Activated CD4-positive, alpha-beta T cell treated with anti-CD3 and anti-CD28 coated beads for 36 hours (primary cell): ENCODE results near the gene NCOA1. TPM values are rescaled to one million over a fixed set of nuclear protein-coding genes. Genes with fewer than 3 reads are reported as not detected.
"Not testable (repeated sequence)": the region's sequence is repeated elsewhere in the genome, so short reads cannot be mapped to it uniquely, and the experiment has no call there.

Source experiments
- ATAC-seq: fragments of 200-7000 bp; cut with Tn5 transposase; one replicate; pipeline ENCODE4 v1.10.0; 2021; ENCODE audit warnings: mild to moderate bottlenecking, moderate library complexity
- CTCF ChIA-PET: fragments of 350-600 bp; sonication (Branson Sonifier 250); formaldehyde crosslinking; loops from one replicate; lab custom pipeline; 2021; ENCODE audit warnings: antibody characterized with exemption; lab: Charles Lee
- POLR2A ChIA-PET: fragments of 350-600 bp; sonication (Branson Sonifier 250); formaldehyde crosslinking; loops from one replicate; lab custom pipeline; 2021; ENCODE audit warnings: antibody characterized with exemption, inconsistent platforms; lab: Charles Lee
- DNase-seq: peaks from one replicate; pipeline ENCODE4 v3.0.0-alpha.2; 2020
- H3K27ac Mint-ChIP-seq: one replicate; pipeline ENCODE4 v1.8.0; 2021; ENCODE audit warnings: mixed read lengths
- H3K27me3 Mint-ChIP-seq: one replicate; pipeline ENCODE4 v1.8.0; 2021; ENCODE audit warnings: mixed read lengths
- H3K36me3 Mint-ChIP-seq: one replicate; pipeline ENCODE4 v1.8.0; 2021; ENCODE audit warnings: low read depth, mixed read lengths
- H3K4me1 Mint-ChIP-seq: one replicate; pipeline ENCODE4 v1.8.0; 2021; ENCODE audit warnings: mixed read lengths
- H3K4me3 Mint-ChIP-seq: one replicate; pipeline ENCODE4 v1.8.0; 2021; ENCODE audit warnings: mild to moderate bottlenecking, moderate library complexity, mixed read lengths
- H3K9me3 Mint-ChIP-seq: one replicate; pipeline ENCODE4 v1.8.0; 2021; ENCODE audit warnings: low read depth, mixed read lengths
- intact Hi-C, 2 experiments: fragments of 100-400 bp; cut with DNase I in 1 of 2; cut with micrococcal nuclease in 1 of 2; formaldehyde crosslinking; loops; one replicate each; pipeline versions ENCODE4 v1.14.2 to v1.15.1; 2022 to 2024; cut with DNase I, micrococcal nuclease
- total RNA-seq, 2 experiments: library from RNA; stranded (reverse); gene quantifications; one replicate each; pipeline ENCODE4 v1.2.3, GENCODE V29; 2021

NCOA1 gene
- total RNA-seq, 2 experiments from 2014 or later: 20.6 to 29.3 TPM

DNA sequence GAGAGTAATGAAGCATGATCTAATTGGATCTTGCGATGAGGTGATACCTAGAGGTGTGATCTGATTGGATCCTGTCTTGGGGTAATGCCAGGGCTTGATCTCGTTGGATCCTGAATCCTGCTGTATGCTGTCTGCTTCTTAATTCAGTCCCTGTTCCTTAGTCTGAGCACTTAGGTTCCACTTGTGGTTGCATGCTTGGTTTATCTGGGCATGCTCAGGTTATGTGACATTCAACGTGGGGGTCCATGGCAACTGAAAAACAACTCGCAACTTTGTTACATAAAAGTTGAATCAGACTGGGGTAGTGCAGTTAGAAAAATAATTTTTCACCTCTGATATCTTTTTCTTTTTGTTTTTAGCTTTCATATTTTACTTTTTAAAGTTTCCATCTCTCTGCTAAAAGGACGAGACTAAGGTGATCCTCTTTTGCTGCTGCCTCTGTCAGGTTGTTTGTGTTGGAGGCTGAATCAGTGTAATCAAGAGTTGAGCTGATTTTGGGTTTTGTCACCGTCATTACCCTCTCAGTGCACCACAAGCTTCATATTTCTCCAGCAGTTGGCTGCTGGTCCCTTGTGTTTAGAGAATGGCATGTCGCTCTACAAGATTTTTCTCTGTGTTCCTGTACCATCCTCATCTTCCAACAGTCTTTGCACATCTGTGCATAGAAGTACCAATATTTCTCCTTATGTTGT, 67.9 kb downstream of the NCOA1 start:
- H3K36me3 Mint-ChIP-seq: peaks cover 47% of the 10 kb centered on the region
- H3K27me3 Mint-ChIP-seq: no peaks in the 10 kb centered on the region
- H3K4me1 Mint-ChIP-seq: peaks cover 20% of the 10 kb centered on the region
- POLR2A ChIA-PET: no interaction called here
- no peak overlapping the region for H3K27ac Mint-ChIP-seq
- CTCF ChIA-PET: interaction anchor here (0.8 kb wide), 1 partner anchor 38 kb away, joined by 6 read pairs; no protein-coding TSS in a partner anchor
- no peak overlapping the region for H3K4me3 Mint-ChIP-seq
- ATAC-seq: no peak
- peaks cover 15% of the 10 kb centered on the region for H3K9me3 Mint-ChIP-seq
- intact Hi-C loops: loop anchor here in 1 of 2 experiments (10.0 kb wide), 1 partner anchor 546 kb away; no protein-coding TSS in a partner anchor
- no peak for DNase-seq

DNA sequence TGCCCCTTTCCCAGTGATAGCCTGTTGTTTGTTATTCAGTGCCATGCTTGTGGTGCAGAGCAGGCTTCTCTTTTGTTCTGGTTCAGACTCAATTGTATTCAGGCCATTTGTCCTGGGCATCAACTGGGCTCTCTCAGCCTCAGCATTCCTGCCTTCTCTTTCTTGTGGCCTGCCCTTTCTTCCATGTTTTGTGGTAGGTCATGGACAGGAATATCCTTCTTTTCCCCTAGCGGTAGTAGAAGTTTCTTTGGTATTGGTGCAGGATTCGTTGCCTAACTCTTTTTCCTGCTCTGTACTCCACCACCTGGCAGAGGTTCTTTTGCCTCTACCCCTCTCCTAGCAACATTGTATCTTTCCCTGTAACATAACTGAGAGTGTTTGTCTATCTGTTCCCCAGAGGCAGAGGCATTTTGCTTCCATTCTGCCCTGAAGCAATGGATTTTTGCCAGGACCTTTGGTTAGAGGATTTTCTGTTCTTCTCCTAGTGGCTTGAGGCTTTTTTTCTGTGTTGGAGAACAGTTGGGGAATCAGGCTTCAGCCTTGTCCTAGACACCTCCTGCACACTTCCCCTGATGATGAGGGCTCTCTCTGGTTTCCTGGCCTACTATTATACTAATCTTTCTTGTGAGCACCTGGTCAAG, 68.5 kb downstream of the NCOA1 start:
- Mint-ChIP-seq H3K4me3 (no peak overlapping the region), H3K36me3 (peaks cover 46% of the 10 kb centered on the region), H3K27me3 (no peaks in the 10 kb centered on the region), H3K27ac (no peak overlapping the region), H3K9me3 (peaks cover 14% of the 10 kb centered on the region), H3K4me1 (peaks cover 21% of the 10 kb centered on the region)
- CTCF ChIA-PET: interaction anchor here (0.8 to 0.9 kb wide), 2 partner anchors 9 to 39 kb away, joined by 4 to 6 read pairs; no protein-coding TSS in a partner anchor
- ATAC-seq (no peak), DNase-seq (no peak)
- intact Hi-C loops: loop anchor here in 1 of 2 experiments (10.0 kb wide), 1 partner anchor 545 kb away; no protein-coding TSS in a partner anchor
- POLR2A ChIA-PET: no interaction called here

GRCh38 chr2:24565537-24565936, 74.5 kb downstream of the NCOA1 start:
- no peak overlapping the region for H3K4me3 Mint-ChIP-seq
- DNase-seq: no peak
- ChIA-PET POLR2A (interaction anchor here (0.6 kb wide), 1 partner anchor 1202 kb away, joined by 3 read pairs; no protein-coding TSS in a partner anchor), CTCF (no interaction called here)
- no peak for ATAC-seq
- H3K36me3 Mint-ChIP-seq: peaks cover 43% of the 10 kb centered on the region
- H3K27ac Mint-ChIP-seq: no peak overlapping the region
- intact Hi-C loops: no loop called here
- no peaks in the 10 kb centered on the region for H3K27me3 Mint-ChIP-seq
- H3K9me3 Mint-ChIP-seq: peaks cover 7% of the 10 kb centered on the region
- peaks cover 31% of the 10 kb centered on the region for H3K4me1 Mint-ChIP-seq

- ATAC-seq (no peak), DNase-seq (no peak)
- ChIA-PET CTCF (no interaction called here), POLR2A (interaction anchor here (0.6 kb wide), 1 partner anchor 26 kb away, joined by 3 read pairs; no protein-coding TSS in a partner anchor)
- peaks cover 7% of the 10 kb centered on the region for H3K9me3 Mint-ChIP-seq
- H3K36me3 Mint-ChIP-seq: peaks cover 44% of the 10 kb centered on the region
- intact Hi-C loops: no loop called here
- H3K27me3 Mint-ChIP-seq: no peaks in the 10 kb centered on the region
- peaks cover 34% of the 10 kb centered on the region for H3K4me1 Mint-ChIP-seq
- no peak overlapping the region for H3K4me3 Mint-ChIP-seq
- H3K27ac Mint-ChIP-seq: no peak overlapping the region
These were observed 75.2 kb downstream of the NCOA1 start for GRCh38 chr2:24566209-24566608.

GRCh38 chr2:24566630-24567029, 75.6 kb downstream of the NCOA1 start:
- CTCF ChIA-PET: no interaction called here
- Mint-ChIP-seq H3K36me3 (peaks cover 44% of the 10 kb centered on the region), H3K4me3 (no peak overlapping the region), H3K27me3 (no peaks in the 10 kb centered on the region), H3K4me1 (peaks cover 34% of the 10 kb centered on the region), H3K9me3 (peaks cover 7% of the 10 kb centered on the region), H3K27ac (no peak overlapping the region)
- POLR2A ChIA-PET: interaction anchor here (0.6 kb wide), 1 partner anchor 25 kb away, joined by 3 read pairs; no protein-coding TSS in a partner anchor
- intact Hi-C loops: no loop called here
- DNase-seq (no peak), ATAC-seq (no peak)

- H3K4me3 Mint-ChIP-seq: no peak overlapping the region
- ChIA-PET CTCF (interaction anchor here (0.9 kb wide), 1 partner anchor 47 kb away, joined by 3 read pairs; no protein-coding TSS in a partner anchor), POLR2A (no interaction called here)
- peaks cover 35% of the 10 kb centered on the region for H3K36me3 Mint-ChIP-seq
- no peaks in the 10 kb centered on the region for H3K27me3 Mint-ChIP-seq
- H3K27ac Mint-ChIP-seq: no peak overlapping the region
- intact Hi-C loops: no loop called here
- H3K4me1 Mint-ChIP-seq: peaks cover 43% of the 10 kb centered on the region
- no peak for ATAC-seq
- peaks cover 7% of the 10 kb centered on the region for H3K9me3 Mint-ChIP-seq
- no peak for DNase-seq
These were observed 77.5 kb downstream of the NCOA1 start for GRCh38 chr2:24568551-24568950.

- H3K4me1 Mint-ChIP-seq: peaks cover 44% of the 10 kb centered on the region
- intact Hi-C loops, H3K27me3 Mint-ChIP-seq, H3K4me3 Mint-ChIP-seq, H3K27ac Mint-ChIP-seq, ATAC-seq, DNase-seq, POLR2A ChIA-PET, H3K9me3 Mint-ChIP-seq: not testable (repeated sequence)
- peaks cover 30% of the 10 kb centered on the region for H3K36me3 Mint-ChIP-seq
- CTCF ChIA-PET: interaction anchor here (0.7 kb wide), 1 partner anchor 58 kb away, joined by 6 read pairs; no protein-coding TSS in a partner anchor
These were observed 78.5 kb downstream of the NCOA1 start for GRCh38 chr2:24569565-24569964.

DNA sequence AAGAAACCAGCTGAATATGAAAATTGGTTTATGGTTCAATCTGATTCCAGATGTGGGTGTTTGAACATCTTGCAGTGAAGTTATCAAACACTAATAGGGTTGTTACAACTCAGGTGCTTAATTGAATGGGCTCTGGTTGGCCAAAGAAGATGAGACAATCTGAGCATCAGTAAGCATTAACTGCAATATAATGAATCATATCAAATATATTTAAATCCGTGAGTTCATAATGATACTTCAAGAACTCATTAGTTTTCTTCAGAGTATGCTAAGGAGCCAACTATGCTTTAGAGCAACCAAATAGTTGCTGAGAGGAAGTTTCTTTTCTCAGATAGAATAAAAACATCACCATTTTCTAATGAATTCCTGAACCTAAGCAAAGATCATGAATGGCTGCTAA, 79.2 kb downstream of the NCOA1 start:
- no peaks in the 10 kb centered on the region for H3K27me3 Mint-ChIP-seq
- H3K9me3 Mint-ChIP-seq: peaks cover 4% of the 10 kb centered on the region
- ChIA-PET POLR2A (no interaction called here), CTCF (interaction anchor here (0.7 kb wide), 1 partner anchor 58 kb away, joined by 6 read pairs; no protein-coding TSS in a partner anchor)
- H3K4me1 Mint-ChIP-seq: peaks cover 51% of the 10 kb centered on the region
- intact Hi-C loops: no loop called here
- no peak overlapping the region for H3K27ac Mint-ChIP-seq
- peaks cover 28% of the 10 kb centered on the region for H3K36me3 Mint-ChIP-seq
- DNase-seq (no peak), ATAC-seq (no peak)
- no peak overlapping the region for H3K4me3 Mint-ChIP-seq

GRCh38 chr2:24571828-24572442, 80.9 kb downstream of the NCOA1 start:
- Mint-ChIP-seq H3K27me3 (no peaks in the 10 kb centered on the region), H3K4me1 (peaks cover 64% of the 10 kb centered on the region), H3K36me3 (peaks cover 15% of the 10 kb centered on the region), H3K27ac (peak overlapping the region; percentile 38), H3K4me3 (no peak overlapping the region), H3K9me3 (no peaks in the 10 kb centered on the region)
- ChIA-PET CTCF (interaction anchor here (1.2 kb wide), 1 partner anchor 33 kb away, joined by 4 read pairs; no protein-coding TSS in a partner anchor), POLR2A (no interaction called here)
- DNase-seq: no peak
- intact Hi-C loops: no loop called here
- ATAC-seq: peak; percentile 52

DNA sequence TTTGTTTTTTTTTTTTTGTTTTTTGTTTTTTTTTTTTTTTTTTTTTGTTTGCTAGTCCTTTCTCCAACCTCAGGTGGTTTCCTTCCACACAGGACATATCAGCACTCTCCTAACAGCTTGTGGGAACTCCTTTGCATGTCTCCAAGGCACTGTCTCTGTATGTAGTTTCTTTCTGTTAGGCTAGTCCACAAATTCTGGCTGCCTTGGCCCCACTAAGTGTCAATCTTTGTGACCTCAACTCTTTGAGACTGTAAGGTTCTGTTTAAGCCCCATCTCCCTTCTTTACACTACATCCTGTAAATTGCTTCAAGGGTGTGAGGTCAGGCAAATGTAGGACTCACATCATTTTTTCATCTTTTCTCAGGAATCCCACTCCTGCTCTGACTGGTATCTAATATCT, 85.1 kb downstream of the NCOA1 start:
- H3K9me3 Mint-ChIP-seq: no peaks in the 10 kb centered on the region
- peaks cover 13% of the 10 kb centered on the region for H3K36me3 Mint-ChIP-seq
- H3K4me1 Mint-ChIP-seq: peaks cover 78% of the 10 kb centered on the region
- no peaks in the 10 kb centered on the region for H3K27me3 Mint-ChIP-seq
- ChIA-PET CTCF (no interaction called here), POLR2A (no interaction called here)
- DNase-seq: peak; percentile 23
- peak overlapping the region; percentile 10 for H3K4me3 Mint-ChIP-seq
- intact Hi-C loops: loop anchor here (2.0 to 5.0 kb wide), 4 partner anchors 126 to 467 kb away; partner anchors contain the start of gene EFR3B (in 1 of the 2)
- peak; percentile 29 for ATAC-seq
- peak overlapping the region; percentile 80 for H3K27ac Mint-ChIP-seq

- peaks cover 83% of the 10 kb centered on the region for H3K4me1 Mint-ChIP-seq
- peak; percentile 39 for ATAC-seq
- peak overlapping the region; percentile 80 for H3K27ac Mint-ChIP-seq
- H3K4me3 Mint-ChIP-seq: peak overlapping the region; percentile 10
- no peak for DNase-seq
- H3K36me3 Mint-ChIP-seq: peaks cover 18% of the 10 kb centered on the region
- CTCF ChIA-PET: no interaction called here
- H3K27me3 Mint-ChIP-seq: no peaks in the 10 kb centered on the region
- intact Hi-C loops: loop anchor here (1.0 to 5.0 kb wide), 11 partner anchors 11 to 466 kb away; partner anchors contain the start of genes CENPO (in 1 of the 2), DNAJC27 (in 1 of the 2), EFR3B (in 1 of the 2) and NCOA1 (in 1 of the 2)
- H3K9me3 Mint-ChIP-seq: no peaks in the 10 kb centered on the region
- POLR2A ChIA-PET: no interaction called here
These were observed 85.6 kb downstream of the NCOA1 start for GRCh38 chr2:24576617-24577016.
